HEK293 (cell line): ENCODE measurements around the gene CSNK1G1.

Experiments
- CTCF ChIA-PET: fragments of 350-600 bp; formaldehyde crosslinking; extraction: SDS; loops from one replicate; lab custom pipeline; 2021; ENCODE audit warnings: antibody characterized with exemption; lab: Yijun Ruan, JAX
- POLR2A ChIA-PET: fragments of 300-600 bp; formaldehyde crosslinking; extraction: SDS; loops from one replicate; lab custom pipeline; 2020; ENCODE audit warnings: antibody characterized with exemption, inconsistent platforms; lab: Yijun Ruan, JAX
- H3K27ac ChIP-seq: fragments of 200-500 bp; sonication (Bioruptor generic); 2 replicates; pipeline ENCODE4 v1.5.1; 2014; ENCODE audit warnings: low read depth, low read length, control low read depth, inconsistent platforms; ENCODE audit errors: extremely low read depth
- H3K36me3 ChIP-seq, 2 experiments: fragments of 200-500 bp in 1 of 2; sonication (Bioruptor generic) in 1 of 2; 1 replicate in 1 of 2; 2 replicates in 1 of 2; pipeline ENCODE4 v1.5.1; 2014 to 2017; ENCODE audit warnings: inconsistent platforms in 2 of 2, low read length in 2 of 2; ENCODE audit not compliant: control insufficient read depth in 2 of 2, insufficient read depth in 1 of 2
- H3K4me1 ChIP-seq: fragments of 200-500 bp; sonication (Bioruptor generic); 2 replicates; pipeline ENCODE4 v1.5.1; 2014; ENCODE audit warnings: mild to moderate bottlenecking, low read length, inconsistent platforms; ENCODE audit not compliant: control insufficient read depth, insufficient read depth
- H3K4me3 ChIP-seq: 2 replicates; pipeline ENCODE4 v1.5.1; 2011; ENCODE audit warnings: low read depth, mild to moderate bottlenecking, control low read depth, low read length, moderate library complexity
- H3K9me3 ChIP-seq: fragments of 200-500 bp; sonication (Bioruptor generic); 2 replicates; pipeline ENCODE4 v1.5.1; 2014; ENCODE audit warnings: low read depth, low read length, inconsistent platforms; ENCODE audit not compliant: control insufficient read depth, insufficient read depth
- KLF10 ChIP-seq: fragments of 450-650 bp; IDR thresholded peaks from 2 replicates; pipeline ENCODE4 v1.5.1; 2018; ENCODE audit warnings: missing biosample characterization, mild to moderate bottlenecking, missing genetic modification characterization
- KLF16 ChIP-seq: fragments of 450-650 bp; formaldehyde crosslinking; IDR thresholded peaks from 2 replicates; pipeline ENCODE4 v1.5.1; 2017; ENCODE audit warnings: missing biosample characterization, missing genetic modification characterization
- ZBTB20 ChIP-seq: fragments of 450-650 bp; formaldehyde crosslinking; IDR thresholded peaks from 2 replicates; pipeline ENCODE4 v1.5.1; 2016; ENCODE audit warnings: missing biosample characterization, missing genetic modification characterization
- ZBTB7A ChIP-seq: fragments of 450-650 bp; formaldehyde crosslinking; IDR thresholded peaks from 2 replicates; pipeline ENCODE4 v1.5.1; 2016; ENCODE audit warnings: low read depth, missing biosample characterization, missing genetic modification characterization
- ZFP3 ChIP-seq: fragments of 450-650 bp; formaldehyde crosslinking; IDR thresholded peaks from 2 replicates; pipeline ENCODE4 v1.5.1; 2016; ENCODE audit warnings: low read depth, missing biosample characterization, missing genetic modification characterization
- ZNF121 ChIP-seq: fragments of 450-650 bp; formaldehyde crosslinking; IDR thresholded peaks from 2 replicates; pipeline ENCODE4 v1.5.1; 2016; ENCODE audit warnings: missing biosample characterization, missing genetic modification characterization
- ZNF138 ChIP-seq: fragments of 450-650 bp; formaldehyde crosslinking; IDR thresholded peaks from 2 replicates; pipeline ENCODE4 v1.5.1; 2016; ENCODE audit warnings: missing biosample characterization, missing genetic modification characterization, borderline replicate concordance
- ZNF169 ChIP-seq: fragments of 450-650 bp; formaldehyde crosslinking; IDR thresholded peaks from 2 replicates; pipeline ENCODE4 v1.5.1; 2016; ENCODE audit warnings: missing biosample characterization, missing genetic modification characterization
- ZNF239 ChIP-seq: fragments of 450-650 bp; formaldehyde crosslinking; IDR thresholded peaks from 2 replicates; pipeline ENCODE4 v1.5.1; 2016; ENCODE audit warnings: missing biosample characterization, missing genetic modification characterization
- ZNF24 ChIP-seq: fragments of 450-650 bp; formaldehyde crosslinking; IDR thresholded peaks from 2 replicates; pipeline ENCODE4 v1.5.1; 2016; ENCODE audit warnings: missing biosample characterization, missing genetic modification characterization
- ZNF248 ChIP-seq: fragments of 450-650 bp; formaldehyde crosslinking; IDR thresholded peaks from 2 replicates; pipeline ENCODE4 v1.5.1; 2017; ENCODE audit warnings: missing biosample characterization, missing genetic modification characterization
- ZNF596 ChIP-seq: fragments of 450-650 bp; IDR thresholded peaks from 2 replicates; pipeline ENCODE4 v1.5.0; 2018; ENCODE audit warnings: missing biosample characterization, mild to moderate bottlenecking, missing genetic modification characterization, moderate library complexity
- ZNF600 ChIP-seq: fragments of 450-650 bp; formaldehyde crosslinking; IDR thresholded peaks from 2 replicates; pipeline ENCODE4 v1.5.1; 2016; ENCODE audit warnings: missing biosample characterization, missing genetic modification characterization
- ZNF610 ChIP-seq: fragments of 450-650 bp; formaldehyde crosslinking; IDR thresholded peaks from 2 replicates; pipeline ENCODE4 v1.5.1; 2016; ENCODE audit warnings: missing biosample characterization, missing genetic modification characterization, borderline replicate concordance
- ZSCAN23 ChIP-seq: fragments of 450-650 bp; formaldehyde crosslinking; IDR thresholded peaks from 2 replicates; pipeline ENCODE4 v1.5.1; 2016; ENCODE audit warnings: missing biosample characterization, missing genetic modification characterization
- TF ChIP-seq, protein P1 (sequence below): fragments of 450-650 bp; formaldehyde crosslinking; IDR thresholded peaks from 2 replicates; pipeline ENCODE4 v1.5.1; 2016; ENCODE audit warnings: missing biosample characterization, missing genetic modification characterization
- TF ChIP-seq, protein P2 (sequence below): IDR thresholded peaks from 2 replicates; pipeline ENCODE4 v1.6.1; 2011; ENCODE audit warnings: mild to moderate bottlenecking, low read depth, low read length, borderline replicate concordance
- TF ChIP-seq, protein P3 (sequence below): fragments of 450-650 bp; formaldehyde crosslinking; conservative IDR thresholded peaks from 2 replicates; pipeline ENCODE4 v1.5.1; 2016; ENCODE audit warnings: low read depth, missing biosample characterization, missing genetic modification characterization
- TF ChIP-seq, protein P4 (sequence below): fragments of 450-650 bp; formaldehyde crosslinking; IDR thresholded peaks from 2 replicates; pipeline ENCODE4 v1.5.1; 2016; ENCODE audit warnings: missing biosample characterization, missing genetic modification characterization
- TF ChIP-seq, protein P5 (sequence below): fragments of 450-650 bp; formaldehyde crosslinking; IDR thresholded peaks from 2 replicates; pipeline ENCODE4 v1.5.1; 2016; ENCODE audit warnings: missing biosample characterization, missing genetic modification characterization
- TF ChIP-seq, protein P6 (sequence below): fragments of 450-650 bp; formaldehyde crosslinking; IDR thresholded peaks from 2 replicates; pipeline ENCODE4 v1.5.1; 2016; ENCODE audit warnings: missing biosample characterization, missing genetic modification characterization
- TF ChIP-seq, protein P7 (sequence below): fragments of 450-650 bp; formaldehyde crosslinking; IDR thresholded peaks from 2 replicates; pipeline ENCODE4 v1.5.1; 2016; ENCODE audit warnings: missing biosample characterization, missing genetic modification characterization

CSNK1G1 gene

DNA sequence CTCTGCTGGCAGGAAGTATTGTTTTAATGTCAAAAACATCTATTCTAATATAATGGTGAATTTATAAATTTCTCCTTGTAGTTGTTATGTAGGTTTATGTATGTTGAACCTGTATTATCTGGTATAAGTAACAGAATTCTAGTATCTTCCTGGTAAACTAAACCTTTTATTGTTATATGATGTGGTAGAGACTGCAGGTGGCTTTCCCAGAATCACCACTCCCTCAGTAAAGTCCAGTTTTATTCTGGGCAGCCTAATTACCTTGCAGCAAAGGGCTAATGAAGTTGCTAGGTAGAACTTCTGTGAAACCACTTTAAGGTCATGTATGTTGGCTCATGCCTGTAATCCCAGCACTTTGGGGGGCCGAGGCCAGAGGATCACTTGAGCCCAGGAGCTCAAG is 15.6 kb downstream of the CSNK1G1 start:
- POLR2A ChIA-PET: no interaction called here
- Histone ChIP-seq H3K36me3 (peaks cover 0 to 7% of the 10 kb centered on the region in 2 experiments; a peak in 2 of 3 replicates), H3K9me3 (no peaks in the 10 kb centered on the region)
- TF ChIP-seq ZNF596 (tag by site-specific recombination) (no peak), ZNF24 (tag by site-specific recombination) (no peak), ZNF121 (tag by site-specific recombination) (no peak), ZNF239 (tag by site-specific recombination) (no peak), ZFP3 (tag by site-specific recombination) (no peak), KLF10 (tag by site-specific recombination) (no peak), ZSCAN23 (tag by site-specific recombination) (no peak), ZNF248 (tag by site-specific recombination) (no peak), ZNF169 (tag by site-specific recombination) (no peak), ZNF610 (tag by site-specific recombination) (no peak), ZNF138 (tag by site-specific recombination) (no peak), ZBTB20 (tag by site-specific recombination) (no peak)
- TF ChIP-seq, protein P1, sequence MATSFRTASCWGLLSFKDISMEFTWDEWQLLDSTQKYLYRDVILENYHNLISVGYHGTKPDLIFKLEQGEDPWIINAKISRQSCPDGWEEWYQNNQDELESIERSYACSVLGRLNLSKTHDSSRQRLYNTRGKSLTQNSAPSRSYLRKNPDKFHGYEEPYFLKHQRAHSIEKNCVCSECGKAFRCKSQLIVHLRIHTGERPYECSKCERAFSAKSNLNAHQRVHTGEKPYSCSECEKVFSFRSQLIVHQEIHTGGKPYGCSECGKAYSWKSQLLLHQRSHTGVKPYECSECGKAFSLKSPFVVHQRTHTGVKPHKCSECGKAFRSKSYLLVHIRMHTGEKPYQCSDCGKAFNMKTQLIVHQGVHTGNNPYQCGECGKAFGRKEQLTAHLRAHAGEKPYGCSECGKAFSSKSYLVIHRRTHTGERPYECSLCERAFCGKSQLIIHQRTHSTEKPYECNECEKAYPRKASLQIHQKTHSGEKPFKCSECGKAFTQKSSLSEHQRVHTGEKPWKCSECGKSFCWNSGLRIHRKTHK (tag by site-specific recombination): no peak
- TF ChIP-seq, protein P2, sequence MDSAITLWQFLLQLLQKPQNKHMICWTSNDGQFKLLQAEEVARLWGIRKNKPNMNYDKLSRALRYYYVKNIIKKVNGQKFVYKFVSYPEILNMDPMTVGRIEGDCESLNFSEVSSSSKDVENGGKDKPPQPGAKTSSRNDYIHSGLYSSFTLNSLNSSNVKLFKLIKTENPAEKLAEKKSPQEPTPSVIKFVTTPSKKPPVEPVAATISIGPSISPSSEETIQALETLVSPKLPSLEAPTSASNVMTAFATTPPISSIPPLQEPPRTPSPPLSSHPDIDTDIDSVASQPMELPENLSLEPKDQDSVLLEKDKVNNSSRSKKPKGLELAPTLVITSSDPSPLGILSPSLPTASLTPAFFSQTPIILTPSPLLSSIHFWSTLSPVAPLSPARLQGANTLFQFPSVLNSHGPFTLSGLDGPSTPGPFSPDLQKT: no peak
- TF ChIP-seq, protein P3, sequence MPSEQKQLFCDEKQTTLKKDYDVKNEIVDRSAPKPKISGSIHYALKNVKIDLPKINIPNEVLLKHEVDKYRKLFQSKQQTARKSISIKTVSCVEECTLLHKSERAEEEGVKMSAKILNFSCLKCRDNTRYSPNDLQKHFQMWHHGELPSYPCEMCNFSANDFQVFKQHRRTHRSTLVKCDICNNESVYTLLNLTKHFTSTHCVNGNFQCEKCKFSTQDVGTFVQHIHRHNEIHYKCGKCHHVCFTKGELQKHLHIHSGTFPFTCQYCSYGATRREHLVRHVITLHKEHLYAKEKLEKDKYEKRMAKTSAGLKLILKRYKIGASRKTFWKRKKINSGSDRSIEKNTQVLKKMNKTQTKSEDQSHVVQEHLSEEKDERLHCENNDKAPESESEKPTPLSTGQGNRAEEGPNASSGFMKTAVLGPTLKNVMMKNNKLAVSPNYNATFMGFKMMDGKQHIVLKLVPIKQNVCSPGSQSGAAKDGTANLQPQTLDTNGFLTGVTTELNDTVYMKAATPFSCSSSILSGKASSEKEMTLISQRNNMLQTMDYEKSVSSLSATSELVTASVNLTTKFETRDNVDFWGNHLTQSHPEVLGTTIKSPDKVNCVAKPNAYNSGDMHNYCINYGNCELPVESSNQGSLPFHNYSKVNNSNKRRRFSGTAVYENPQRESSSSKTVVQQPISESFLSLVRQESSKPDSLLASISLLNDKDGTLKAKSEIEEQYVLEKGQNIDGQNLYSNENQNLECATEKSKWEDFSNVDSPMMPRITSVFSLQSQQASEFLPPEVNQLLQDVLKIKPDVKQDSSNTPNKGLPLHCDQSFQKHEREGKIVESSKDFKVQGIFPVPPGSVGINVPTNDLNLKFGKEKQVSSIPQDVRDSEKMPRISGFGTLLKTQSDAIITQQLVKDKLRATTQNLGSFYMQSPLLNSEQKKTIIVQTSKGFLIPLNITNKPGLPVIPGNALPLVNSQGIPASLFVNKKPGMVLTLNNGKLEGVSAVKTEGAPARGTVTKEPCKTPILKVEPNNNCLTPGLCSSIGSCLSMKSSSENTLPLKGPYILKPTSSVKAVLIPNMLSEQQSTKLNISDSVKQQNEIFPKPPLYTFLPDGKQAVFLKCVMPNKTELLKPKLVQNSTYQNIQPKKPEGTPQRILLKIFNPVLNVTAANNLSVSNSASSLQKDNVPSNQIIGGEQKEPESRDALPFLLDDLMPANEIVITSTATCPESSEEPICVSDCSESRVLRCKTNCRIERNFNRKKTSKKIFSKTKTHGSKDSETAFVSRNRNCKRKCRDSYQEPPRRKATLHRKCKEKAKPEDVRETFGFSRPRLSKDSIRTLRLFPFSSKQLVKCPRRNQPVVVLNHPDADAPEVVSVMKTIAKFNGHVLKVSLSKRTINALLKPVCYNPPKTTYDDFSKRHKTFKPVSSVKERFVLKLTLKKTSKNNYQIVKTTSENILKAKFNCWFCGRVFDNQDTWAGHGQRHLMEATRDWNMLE (tag by site-specific recombination): no peak
- TF ChIP-seq, protein P4, sequence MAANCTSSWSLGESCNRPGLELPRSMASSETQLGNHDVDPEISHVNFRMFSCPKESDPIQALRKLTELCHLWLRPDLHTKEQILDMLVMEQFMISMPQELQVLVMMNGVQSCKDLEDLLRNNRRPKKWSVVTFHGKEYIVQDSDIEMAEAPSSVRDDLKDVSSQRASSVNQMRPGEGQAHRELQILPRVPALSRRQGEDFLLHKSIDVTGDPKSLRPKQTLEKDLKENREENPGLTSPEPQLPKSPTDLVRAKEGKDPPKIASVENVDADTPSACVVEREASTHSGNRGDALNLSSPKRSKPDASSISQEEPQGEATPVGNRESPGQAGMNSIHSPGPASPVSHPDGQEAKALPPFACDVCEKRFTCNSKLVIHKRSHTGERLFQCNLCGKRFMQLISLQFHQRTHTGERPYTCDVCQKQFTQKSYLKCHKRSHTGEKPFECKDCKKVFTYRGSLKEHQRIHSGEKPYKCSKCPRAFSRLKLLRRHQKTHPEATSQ (tag by site-specific recombination): no peak
- TF ChIP-seq, all 188 proteins: peak for 0
- CTCF ChIA-PET: no interaction called here
- Histone ChIP-seq H3K27ac (no peak overlapping the region), H3K4me1 (peaks cover 12% of the 10 kb centered on the region), H3K4me3 (no peak overlapping the region)

DNA sequence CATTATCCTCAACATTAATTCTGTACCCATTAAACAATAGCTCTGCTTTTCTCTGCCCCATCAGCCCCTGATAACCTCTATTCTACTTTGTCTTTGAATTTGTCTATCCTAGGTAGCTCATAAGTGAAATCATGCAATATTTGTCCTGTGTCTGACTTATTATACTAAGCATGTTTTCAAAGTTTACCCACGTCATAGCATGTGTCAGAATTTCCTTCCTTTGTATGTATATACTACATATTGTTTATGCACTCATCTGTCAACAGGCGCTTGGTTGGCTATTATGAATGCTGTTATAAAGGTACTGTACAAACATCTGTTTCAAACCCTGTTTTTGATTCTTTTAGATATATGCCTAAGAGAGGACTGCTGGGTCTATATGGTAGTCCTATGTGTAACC is 18.2 kb downstream of the CSNK1G1 start:
- H3K36me3 ChIP-seq: peaks cover 0 to 7% of the 10 kb centered on the region in 2 experiments; a peak in 2 of 3 replicates
- H3K9me3 ChIP-seq: no peaks in the 10 kb centered on the region
- H3K4me1 ChIP-seq: no peaks in the 10 kb centered on the region
- no peak overlapping the region for H3K27ac ChIP-seq
- ChIA-PET CTCF (interaction anchor here (0.6 kb wide), 1 partner anchor 75 kb away, joined by 3 read pairs; no protein-coding TSS in a partner anchor), POLR2A (no interaction called here)
- no peak overlapping the region for H3K4me3 ChIP-seq
- TF ChIP-seq, protein P5, sequence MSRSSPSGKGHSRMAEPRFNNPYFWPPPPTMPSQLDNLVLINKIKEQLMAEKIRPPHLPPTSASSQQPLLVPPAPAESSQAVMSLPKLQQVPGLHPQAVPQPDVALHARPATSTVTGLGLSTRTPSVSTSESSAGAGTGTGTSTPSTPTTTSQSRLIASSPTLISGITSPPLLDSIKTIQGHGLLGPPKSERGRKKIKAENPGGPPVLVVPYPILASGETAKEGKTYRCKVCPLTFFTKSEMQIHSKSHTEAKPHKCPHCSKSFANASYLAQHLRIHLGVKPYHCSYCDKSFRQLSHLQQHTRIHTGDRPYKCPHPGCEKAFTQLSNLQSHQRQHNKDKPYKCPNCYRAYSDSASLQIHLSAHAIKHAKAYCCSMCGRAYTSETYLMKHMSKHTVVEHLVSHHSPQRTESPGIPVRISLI (tag by site-specific recombination): no peak
- TF ChIP-seq, protein P6, sequence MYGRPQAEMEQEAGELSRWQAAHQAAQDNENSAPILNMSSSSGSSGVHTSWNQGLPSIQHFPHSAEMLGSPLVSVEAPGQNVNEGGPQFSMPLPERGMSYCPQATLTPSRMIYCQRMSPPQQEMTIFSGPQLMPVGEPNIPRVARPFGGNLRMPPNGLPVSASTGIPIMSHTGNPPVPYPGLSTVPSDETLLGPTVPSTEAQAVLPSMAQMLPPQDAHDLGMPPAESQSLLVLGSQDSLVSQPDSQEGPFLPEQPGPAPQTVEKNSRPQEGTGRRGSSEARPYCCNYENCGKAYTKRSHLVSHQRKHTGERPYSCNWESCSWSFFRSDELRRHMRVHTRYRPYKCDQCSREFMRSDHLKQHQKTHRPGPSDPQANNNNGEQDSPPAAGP (tag by site-specific recombination): no peak
- TF ChIP-seq ZNF600 (no peak), ZBTB7A (tag by site-specific recombination) (no peak), KLF16 (tag by site-specific recombination) (no peak)
- TF ChIP-seq, protein P7, sequence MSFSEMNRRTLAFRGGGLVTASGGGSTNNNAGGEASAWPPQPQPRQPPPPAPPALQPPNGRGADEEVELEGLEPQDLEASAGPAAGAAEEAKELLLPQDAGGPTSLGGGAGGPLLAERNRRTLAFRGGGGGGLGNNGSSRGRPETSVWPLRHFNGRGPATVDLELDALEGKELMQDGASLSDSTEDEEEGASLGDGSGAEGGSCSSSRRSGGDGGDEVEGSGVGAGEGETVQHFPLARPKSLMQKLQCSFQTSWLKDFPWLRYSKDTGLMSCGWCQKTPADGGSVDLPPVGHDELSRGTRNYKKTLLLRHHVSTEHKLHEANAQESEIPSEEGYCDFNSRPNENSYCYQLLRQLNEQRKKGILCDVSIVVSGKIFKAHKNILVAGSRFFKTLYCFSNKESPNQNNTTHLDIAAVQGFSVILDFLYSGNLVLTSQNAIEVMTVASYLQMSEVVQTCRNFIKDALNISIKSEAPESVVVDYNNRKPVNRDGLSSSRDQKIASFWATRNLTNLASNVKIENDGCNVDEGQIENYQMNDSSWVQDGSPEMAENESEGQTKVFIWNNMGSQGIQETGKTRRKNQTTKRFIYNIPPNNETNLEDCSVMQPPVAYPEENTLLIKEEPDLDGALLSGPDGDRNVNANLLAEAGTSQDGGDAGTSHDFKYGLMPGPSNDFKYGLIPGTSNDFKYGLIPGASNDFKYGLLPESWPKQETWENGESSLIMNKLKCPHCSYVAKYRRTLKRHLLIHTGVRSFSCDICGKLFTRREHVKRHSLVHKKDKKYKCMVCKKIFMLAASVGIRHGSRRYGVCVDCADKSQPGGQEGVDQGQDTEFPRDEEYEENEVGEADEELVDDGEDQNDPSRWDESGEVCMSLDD (tag by site-specific recombination): no peak
